B cell (primary cell): Measurements from ENCODE around the gene EFCAB3.
"Not testable (repeated sequence)": the region's sequence is repeated elsewhere in the genome, so short reads cannot be mapped to it uniquely, and the experiment has no call there.

Experiments used
- CTCF ChIP-seq: fragments of 200-600 bp; IDR thresholded peaks from one replicate; pipeline ENCODE4 v1.8.0; 2022; ENCODE audit warnings: antibody characterized with exemption, mild to moderate bottlenecking
- EZH2 ChIP-seq: IDR thresholded peaks from 2 replicates; pipeline ENCODE4 v1.6.1; 2012; ENCODE audit warnings: borderline replicate concordance, low read depth, mild to moderate bottlenecking, moderate library complexity, low read length; ENCODE audit not compliant: insufficient read depth, poor library complexity, severe bottlenecking

DNA sequence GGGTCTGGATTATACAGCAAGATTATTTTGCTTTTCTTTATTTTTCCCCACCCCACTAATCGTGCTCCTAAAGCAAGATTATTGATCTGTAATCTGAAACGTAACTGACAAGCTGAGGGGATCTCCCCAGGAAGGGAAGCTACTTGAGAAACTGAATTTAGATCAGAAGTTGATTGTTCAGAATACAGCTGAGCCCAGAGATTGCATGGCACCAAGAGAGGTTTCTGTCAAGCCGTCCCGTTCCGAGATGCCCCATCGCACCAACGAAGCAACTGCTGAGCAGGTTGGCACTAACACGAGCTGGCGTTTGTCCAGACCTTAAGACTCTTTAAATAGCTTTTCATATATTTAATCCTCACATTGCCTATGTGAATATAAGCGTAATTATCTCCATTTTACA lies 78.1 kb downstream of the EFCAB3 start:
- not testable (repeated sequence) for TF ChIP-seq CTCF, EZH2
